Right atrium auricular region (tissue), 2 donors: ENCODE results near the gene RHO. TPM values are rescaled to one million over a fixed set of nuclear protein-coding genes. Genes with fewer than 3 reads are reported as not detected.

ENCODE experiments used
- DNase-seq: peaks from one replicate; pipeline ENCODE4 v3.0.0-alpha.2; 2019; ENCODE audit warnings: low spot score
- H3K27ac ChIP-seq, 2 donors: fragments of 200-600 bp; sonication (generic); 1 replicate in 1 of 2; 2 replicates in 1 of 2; pipeline ENCODE4 v1.5.1; 2016 to 2019
- H3K27me3 ChIP-seq, 2 donors: fragments of 200-600 bp; sonication (generic); one replicate each; pipeline versions ENCODE4 v1.5.1 to v1.6.0; 2017 to 2019
- H3K36me3 ChIP-seq: fragments of 200-600 bp; sonication (generic); one replicate; pipeline ENCODE4 v1.5.1; 2016
- H3K4me1 ChIP-seq, 2 donors: fragments of 200-600 bp; sonication (generic); one replicate each; pipeline versions ENCODE4 v1.5.1 to v1.6.0; 2017 to 2019
- H3K4me3 ChIP-seq, 2 donors: fragments of 200-600 bp; sonication (generic); 1 replicate in 1 of 2; 2 replicates in 1 of 2; pipeline ENCODE4 v1.5.1; 2017 to 2019; ENCODE audit warnings: mild to moderate bottlenecking in 1 of 2, moderate library complexity in 1 of 2
- H3K9me3 ChIP-seq, 2 donors: fragments of 200-600 bp; sonication (generic); one replicate each; pipeline ENCODE4 v1.5.1; 2019
- total RNA-seq, 2 donors: library from RNA; depleted of rRNA; stranded (reverse); fragments of >200 nt; gene quantifications; one replicate each; pipeline ENCODE4 v1.1.0, GENCODE V29; 2016
- TF ChIP-seq, protein P1 (sequence below), 2 donors: fragments of 200-600 bp; sonication (generic); IDR thresholded peaks; one replicate each; pipeline ENCODE4 v1.5.1; 2019; ENCODE audit warnings: antibody characterized with exemption in 2 of 2

RHO gene
- total RNA-seq, 2 donors from 2014 or later = not detected

DNA sequence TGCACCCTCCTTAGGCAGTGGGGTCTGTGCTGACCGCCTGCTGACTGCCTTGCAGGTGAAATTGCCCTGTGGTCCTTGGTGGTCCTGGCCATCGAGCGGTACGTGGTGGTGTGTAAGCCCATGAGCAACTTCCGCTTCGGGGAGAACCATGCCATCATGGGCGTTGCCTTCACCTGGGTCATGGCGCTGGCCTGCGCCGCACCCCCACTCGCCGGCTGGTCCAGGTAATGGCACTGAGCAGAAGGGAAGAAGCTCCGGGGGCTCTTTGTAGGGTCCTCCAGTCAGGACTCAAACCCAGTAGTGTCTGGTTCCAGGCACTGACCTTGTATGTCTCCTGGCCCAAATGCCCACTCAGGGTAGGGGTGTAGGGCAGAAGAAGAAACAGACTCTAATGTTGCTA is 2.4 kb downstream of the RHO start:
- Histone ChIP-seq H3K27ac (no peak overlapping the region), H3K27me3 (no peaks in the 10 kb centered on the region), H3K36me3 (no peaks in the 10 kb centered on the region), H3K9me3 (no peaks in the 10 kb centered on the region), H3K4me3 (no peak overlapping the region), H3K4me1 (peaks cover 0 to 6% of the 10 kb centered on the region in 2 donors)
- TF ChIP-seq, protein P1, sequence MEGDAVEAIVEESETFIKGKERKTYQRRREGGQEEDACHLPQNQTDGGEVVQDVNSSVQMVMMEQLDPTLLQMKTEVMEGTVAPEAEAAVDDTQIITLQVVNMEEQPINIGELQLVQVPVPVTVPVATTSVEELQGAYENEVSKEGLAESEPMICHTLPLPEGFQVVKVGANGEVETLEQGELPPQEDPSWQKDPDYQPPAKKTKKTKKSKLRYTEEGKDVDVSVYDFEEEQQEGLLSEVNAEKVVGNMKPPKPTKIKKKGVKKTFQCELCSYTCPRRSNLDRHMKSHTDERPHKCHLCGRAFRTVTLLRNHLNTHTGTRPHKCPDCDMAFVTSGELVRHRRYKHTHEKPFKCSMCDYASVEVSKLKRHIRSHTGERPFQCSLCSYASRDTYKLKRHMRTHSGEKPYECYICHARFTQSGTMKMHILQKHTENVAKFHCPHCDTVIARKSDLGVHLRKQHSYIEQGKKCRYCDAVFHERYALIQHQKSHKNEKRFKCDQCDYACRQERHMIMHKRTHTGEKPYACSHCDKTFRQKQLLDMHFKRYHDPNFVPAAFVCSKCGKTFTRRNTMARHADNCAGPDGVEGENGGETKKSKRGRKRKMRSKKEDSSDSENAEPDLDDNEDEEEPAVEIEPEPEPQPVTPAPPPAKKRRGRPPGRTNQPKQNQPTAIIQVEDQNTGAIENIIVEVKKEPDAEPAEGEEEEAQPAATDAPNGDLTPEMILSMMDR (IDR thresholded peaks at IDR 0.05) = no peak
- DNase-seq = no peak

DNA sequence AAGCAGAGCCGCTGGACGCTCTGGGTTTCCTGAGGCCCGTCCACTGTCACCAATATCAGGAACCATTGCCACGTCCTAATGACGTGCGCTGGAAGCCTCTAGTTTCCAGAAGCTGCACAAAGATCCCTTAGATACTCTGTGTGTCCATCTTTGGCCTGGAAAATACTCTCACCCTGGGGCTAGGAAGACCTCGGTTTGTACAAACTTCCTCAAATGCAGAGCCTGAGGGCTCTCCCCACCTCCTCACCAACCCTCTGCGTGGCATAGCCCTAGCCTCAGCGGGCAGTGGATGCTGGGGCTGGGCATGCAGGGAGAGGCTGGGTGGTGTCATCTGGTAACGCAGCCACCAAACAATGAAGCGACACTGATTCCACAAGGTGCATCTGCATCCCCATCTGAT is 3.3 kb downstream of the RHO start:
- Histone ChIP-seq H3K27me3 (no peaks in the 10 kb centered on the region), H3K4me1 (peaks cover 0 to 6% of the 10 kb centered on the region in 2 donors), H3K27ac (no peak overlapping the region), H3K9me3 (no peaks in the 10 kb centered on the region), H3K4me3 (no peak overlapping the region), H3K36me3 (no peaks in the 10 kb centered on the region)
- no peak for DNase-seq
- TF ChIP-seq, protein P1 (IDR thresholded peaks at IDR 0.05) = no peak

DNA sequence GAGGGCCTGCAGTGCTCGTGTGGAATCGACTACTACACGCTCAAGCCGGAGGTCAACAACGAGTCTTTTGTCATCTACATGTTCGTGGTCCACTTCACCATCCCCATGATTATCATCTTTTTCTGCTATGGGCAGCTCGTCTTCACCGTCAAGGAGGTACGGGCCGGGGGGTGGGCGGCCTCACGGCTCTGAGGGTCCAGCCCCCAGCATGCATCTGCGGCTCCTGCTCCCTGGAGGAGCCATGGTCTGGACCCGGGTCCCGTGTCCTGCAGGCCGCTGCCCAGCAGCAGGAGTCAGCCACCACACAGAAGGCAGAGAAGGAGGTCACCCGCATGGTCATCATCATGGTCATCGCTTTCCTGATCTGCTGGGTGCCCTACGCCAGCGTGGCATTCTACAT is 3.8 kb downstream of the RHO start:
- no peak for DNase-seq
- Histone ChIP-seq H3K4me1 (peaks cover 0 to 6% of the 10 kb centered on the region in 2 donors), H3K27ac (no peak overlapping the region), H3K27me3 (no peaks in the 10 kb centered on the region), H3K9me3 (no peaks in the 10 kb centered on the region), H3K4me3 (no peak overlapping the region), H3K36me3 (no peaks in the 10 kb centered on the region)
- TF ChIP-seq, protein P1 (IDR thresholded peaks at IDR 0.05) = no peak

DNA sequence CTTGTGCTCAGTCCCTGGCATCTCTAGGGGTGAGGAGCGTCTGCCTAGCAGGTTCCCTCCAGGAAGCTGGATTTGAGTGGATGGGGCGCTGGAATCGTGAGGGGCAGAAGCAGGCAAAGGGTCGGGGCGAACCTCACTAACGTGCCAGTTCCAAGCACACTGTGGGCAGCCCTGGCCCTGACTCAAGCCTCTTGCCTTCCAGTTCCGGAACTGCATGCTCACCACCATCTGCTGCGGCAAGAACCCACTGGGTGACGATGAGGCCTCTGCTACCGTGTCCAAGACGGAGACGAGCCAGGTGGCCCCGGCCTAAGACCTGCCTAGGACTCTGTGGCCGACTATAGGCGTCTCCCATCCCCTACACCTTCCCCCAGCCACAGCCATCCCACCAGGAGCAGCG is 5.0 kb downstream of the RHO start:
- Histone ChIP-seq H3K4me3 (no peak overlapping the region), H3K27me3 (no peaks in the 10 kb centered on the region), H3K4me1 (peaks cover 0 to 6% of the 10 kb centered on the region in 2 donors), H3K36me3 (no peaks in the 10 kb centered on the region), H3K27ac (no peak overlapping the region), H3K9me3 (no peaks in the 10 kb centered on the region)
- DNase-seq = no peak
- TF ChIP-seq, protein P1 (IDR thresholded peaks at IDR 0.05) = no peak

DNA sequence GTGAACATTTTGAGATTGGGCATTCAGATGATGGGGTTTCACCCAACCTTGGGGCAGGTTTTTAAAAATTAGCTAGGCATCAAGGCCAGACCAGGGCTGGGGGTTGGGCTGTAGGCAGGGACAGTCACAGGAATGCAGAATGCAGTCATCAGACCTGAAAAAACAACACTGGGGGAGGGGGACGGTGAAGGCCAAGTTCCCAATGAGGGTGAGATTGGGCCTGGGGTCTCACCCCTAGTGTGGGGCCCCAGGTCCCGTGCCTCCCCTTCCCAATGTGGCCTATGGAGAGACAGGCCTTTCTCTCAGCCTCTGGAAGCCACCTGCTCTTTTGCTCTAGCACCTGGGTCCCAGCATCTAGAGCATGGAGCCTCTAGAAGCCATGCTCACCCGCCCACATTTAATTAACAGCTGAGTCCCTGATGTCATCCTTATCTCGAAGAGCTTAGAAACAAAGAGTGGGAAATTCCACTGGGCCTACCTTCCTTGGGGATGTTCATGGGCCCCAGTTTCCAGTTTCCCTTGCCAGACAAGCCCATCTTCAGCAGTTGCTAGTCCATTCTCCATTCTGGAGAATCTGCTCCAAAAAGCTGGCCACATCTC is 6.1 kb downstream of the RHO start:
- DNase-seq = no peak
- no peak overlapping the region for H3K4me3 ChIP-seq
- no peaks in the 10 kb centered on the region for H3K27me3 ChIP-seq
- no peaks in the 10 kb centered on the region for H3K36me3 ChIP-seq
- H3K9me3 ChIP-seq = no peaks in the 10 kb centered on the region
- H3K4me1 ChIP-seq = peaks cover 0 to 6% of the 10 kb centered on the region in 2 donors
- H3K27ac ChIP-seq = no peak overlapping the region
- TF ChIP-seq, protein P1 (IDR thresholded peaks at IDR 0.05) = no peak

DNA sequence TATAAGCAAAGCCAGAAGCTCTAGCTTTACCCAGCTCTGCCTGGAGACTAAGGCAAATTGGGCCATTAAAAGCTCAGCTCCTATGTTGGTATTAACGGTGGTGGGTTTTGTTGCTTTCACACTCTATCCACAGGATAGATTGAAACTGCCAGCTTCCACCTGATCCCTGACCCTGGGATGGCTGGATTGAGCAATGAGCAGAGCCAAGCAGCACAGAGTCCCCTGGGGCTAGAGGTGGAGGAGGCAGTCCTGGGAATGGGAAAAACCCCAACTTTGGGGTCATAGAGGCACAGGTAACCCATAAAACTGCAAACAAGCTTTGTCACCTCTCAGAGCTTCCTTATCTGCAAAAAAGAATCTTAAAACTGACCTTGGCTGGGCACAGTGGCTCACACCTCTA is 6.6 kb downstream of the RHO start:
- TF ChIP-seq, protein P1 (IDR thresholded peaks at IDR 0.05) = no peak
- no peaks in the 10 kb centered on the region for H3K27me3 ChIP-seq
- no peak overlapping the region for H3K4me3 ChIP-seq
- H3K4me1 ChIP-seq = peaks cover 0 to under 1% of the 10 kb centered on the region in 2 donors
- no peak for DNase-seq
- H3K36me3 ChIP-seq = no peaks in the 10 kb centered on the region
- H3K27ac ChIP-seq = no peak overlapping the region
- no peaks in the 10 kb centered on the region for H3K9me3 ChIP-seq
